HG02885 (cell line): ENCODE results near the gene DDX43.
"Not testable (repeated sequence)": the region's sequence is repeated elsewhere in the genome, so short reads cannot be mapped to it uniquely, and the experiment has no call there.

Experiments used
- ATAC-seq: cut with Tn5 transposase; IDR thresholded peaks from one replicate; pipeline ENCODE4 v1.9.1; 2021; ENCODE audit warnings: mild to moderate bottlenecking; ENCODE audit not compliant: unreplicated experiment, poor library complexity

Gene DDX43

DNA sequence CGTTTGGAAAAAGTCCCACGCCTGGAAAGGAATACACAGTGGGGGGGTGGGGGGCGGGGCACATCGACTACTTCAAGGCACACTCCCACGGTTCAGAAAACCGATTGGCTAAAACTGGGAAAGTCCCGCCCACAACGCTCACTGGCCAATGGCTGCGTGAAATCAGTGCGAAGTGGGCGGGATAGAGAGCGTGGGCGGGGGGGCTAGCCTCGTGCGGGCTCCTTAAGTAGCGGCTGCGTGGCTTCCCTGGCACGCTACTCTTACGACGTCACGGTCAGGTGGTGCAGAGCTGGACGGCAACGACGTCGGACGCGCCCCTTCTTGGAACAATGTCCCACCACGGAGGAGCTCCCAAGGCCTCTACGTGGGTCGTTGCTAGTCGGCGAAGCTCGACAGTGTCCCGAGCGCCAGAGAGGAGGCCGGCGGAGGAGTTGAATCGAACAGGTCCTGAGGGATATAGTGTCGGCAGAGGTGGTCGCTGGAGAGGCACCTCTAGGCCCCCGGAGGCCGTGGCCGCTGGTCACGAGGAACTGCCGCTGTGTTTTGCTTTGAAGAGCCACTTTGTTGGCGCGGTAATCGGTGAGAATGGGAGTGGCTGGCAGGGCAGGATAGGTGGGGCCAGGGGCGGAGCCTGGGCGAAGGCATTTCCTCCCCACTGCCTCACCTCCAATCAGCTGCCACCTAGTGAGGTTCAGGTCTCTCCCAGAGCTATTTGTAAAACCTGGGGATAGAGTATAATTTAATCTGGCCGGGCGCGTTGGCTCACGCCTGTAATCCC, at the start of gene DDX43:
Gene DDX43 (plus strand): TSS at position 252 of the 778 bp plus-strand sequence. CDS start 78 bp downstream, at position 330.
- ATAC-seq: no peak

DNA sequence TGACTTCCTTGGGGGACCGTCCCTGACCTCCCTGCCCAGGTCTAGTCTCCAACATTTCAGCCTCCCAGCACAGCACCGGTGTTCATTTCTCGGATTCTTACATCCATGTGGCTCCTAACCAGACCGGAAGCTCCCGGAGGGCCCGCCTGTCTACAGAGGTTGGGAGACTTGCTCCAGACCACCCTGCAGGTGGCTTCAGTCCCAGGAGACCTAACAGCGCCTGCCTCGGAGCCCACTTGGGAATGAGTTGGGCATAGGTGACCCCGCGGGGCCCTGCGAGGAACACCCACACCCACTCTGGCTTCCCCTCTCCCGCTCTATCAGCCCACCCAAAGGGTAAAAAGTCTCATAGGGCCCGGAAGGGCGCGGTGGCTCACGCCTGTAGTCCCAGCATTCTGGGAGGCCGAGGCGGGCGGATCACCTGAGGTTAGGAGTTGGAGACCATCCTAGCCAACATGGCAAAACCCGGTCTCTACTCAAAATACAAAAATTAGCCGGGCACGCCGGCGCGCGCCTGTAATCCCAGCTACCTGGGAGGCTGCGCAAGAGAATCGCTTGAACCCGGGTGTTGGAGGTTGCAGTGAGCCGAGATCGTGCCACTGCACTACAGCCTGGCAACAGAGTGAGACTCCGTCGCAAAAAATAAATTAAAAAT, 46.0 kb upstream of the DDX43 start:
- no peak for ATAC-seq

DNA sequence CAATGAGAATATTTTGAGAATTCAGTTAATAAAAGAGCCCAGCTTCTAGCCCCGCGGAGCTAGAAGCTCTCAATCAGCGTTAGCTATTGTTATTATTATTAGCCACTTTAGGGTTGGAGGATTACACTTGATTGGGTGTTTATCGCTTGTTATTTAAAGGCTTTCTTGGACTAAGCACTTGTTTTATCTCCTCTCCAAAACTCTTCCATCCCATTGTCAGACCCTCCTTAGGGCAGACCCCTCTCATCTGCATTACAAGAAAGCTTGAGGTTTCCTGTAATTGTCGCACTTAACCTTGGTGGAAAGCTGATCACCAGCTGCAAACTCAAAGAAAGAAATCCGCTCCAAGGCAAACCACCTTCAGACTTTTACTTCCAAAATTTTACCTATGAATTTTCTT, 45.3 kb upstream of the DDX43 start:
- no peak for ATAC-seq

- no peak for ATAC-seq
Measured at GRCh38 chr6:73353636-73354593, 40.7 kb upstream of the DDX43 start, which contains the start of gene DPPA5. DPPA5 (minus strand) TSS chr6:73354276; CDS start chr6:73354225, 51 bp downstream.

GRCh38 chr6:73362358-73362757, 32.3 kb upstream of the DDX43 start, which contains the start of gene KHDC3L:
KHDC3L (plus strand) TSS chr6:73362658; CDS start chr6:73362730, 72 bp downstream.
- ATAC-seq: no peak

DNA sequence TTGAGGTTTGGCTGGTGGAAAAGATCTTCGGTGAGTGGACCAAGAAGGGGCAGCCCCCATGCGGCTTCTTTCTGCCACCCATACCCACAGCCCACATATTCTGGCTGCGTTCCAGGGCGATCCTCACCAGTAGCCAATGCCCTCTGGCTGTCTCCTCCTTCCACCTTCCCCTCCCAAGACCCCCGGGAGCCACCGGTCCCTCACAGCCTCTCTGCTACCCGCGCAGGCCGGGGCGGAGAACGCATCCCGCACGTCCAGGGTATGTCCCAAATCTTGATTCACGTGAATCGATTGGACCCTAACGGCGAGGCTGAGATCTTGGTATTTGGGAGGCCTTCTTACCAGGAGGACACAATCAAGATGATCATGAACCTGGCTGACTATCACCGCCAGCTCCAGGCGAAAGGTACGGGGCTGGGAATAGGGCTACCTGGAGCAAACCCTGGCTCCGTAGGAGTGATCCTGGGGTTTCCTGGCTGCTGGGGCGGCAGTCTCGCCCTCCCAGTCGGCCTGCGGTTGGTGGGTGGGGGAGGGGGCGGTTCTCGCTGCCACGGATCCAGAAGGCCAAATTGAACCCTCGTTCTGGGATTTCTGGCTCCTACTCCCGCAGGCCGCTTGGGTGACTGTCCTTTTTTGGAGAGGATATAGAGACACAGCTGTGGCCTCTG, 31.6 kb upstream of the DDX43 start:
- ATAC-seq: no peak

GRCh38 chr6:73363537-73363875, 31.1 kb upstream of the DDX43 start:
- no peak for ATAC-seq

- no peak for ATAC-seq
Measured at GRCh38 chr6:73364121-73364520, 30.5 kb upstream of the DDX43 start.

DNA sequence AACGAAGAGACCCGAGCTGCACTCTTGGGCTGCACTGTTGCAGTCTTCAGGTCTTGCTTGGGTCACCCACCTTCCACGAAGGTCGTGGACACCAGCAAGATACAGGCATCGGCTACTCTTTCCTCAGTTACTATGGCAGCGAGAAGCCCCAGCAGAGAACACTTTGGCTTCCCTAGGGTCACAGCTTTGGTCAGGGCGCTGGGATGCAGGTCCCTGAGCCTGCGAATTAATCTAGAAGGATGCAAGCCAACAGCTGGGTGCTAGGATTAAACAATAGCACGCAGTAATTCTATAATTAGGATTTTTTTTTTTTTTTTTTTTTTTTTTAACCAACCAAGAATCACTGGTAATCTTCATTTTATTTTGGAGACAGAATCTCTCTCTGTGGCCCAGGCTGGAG, 30.1 kb upstream of the DDX43 start:
- ATAC-seq: no peak

- ATAC-seq: no peak
Measured at GRCh38 chr6:73367761-73368355, 26.8 kb upstream of the DDX43 start.

GRCh38 chr6:73368675-73369074, 26.0 kb upstream of the DDX43 start:
- ATAC-seq: no peak

DNA sequence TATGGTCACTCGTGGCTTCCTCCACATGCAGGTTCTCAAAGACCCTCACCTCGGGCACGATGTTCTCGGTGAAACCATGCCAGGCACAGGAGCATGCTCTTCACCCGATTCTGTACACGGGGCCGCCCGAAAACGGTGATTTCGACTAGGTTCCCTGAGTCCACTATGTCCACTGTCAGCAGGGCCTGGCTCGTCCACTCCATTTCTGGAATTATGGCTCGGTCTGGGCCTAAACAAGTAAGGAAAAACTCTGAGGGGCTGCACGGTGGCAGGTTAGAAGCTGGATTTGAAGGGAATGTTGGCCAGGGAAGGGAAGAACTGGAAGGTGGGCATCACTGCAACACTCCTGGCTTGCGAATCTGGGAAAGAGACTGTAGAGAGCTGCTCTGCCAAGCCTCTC, 25.5 kb upstream of the DDX43 start:
- ATAC-seq: no peak

- no peak for ATAC-seq
Measured at GRCh38 chr6:73369563-73369962, 25.1 kb upstream of the DDX43 start, which contains the start of gene OOEP. OOEP (minus strand) TSS chr6:73369897; CDS start chr6:73369792, 105 bp downstream.

GRCh38 chr6:73371984-73372383, 22.6 kb upstream of the DDX43 start:
- ATAC-seq: no peak

DNA sequence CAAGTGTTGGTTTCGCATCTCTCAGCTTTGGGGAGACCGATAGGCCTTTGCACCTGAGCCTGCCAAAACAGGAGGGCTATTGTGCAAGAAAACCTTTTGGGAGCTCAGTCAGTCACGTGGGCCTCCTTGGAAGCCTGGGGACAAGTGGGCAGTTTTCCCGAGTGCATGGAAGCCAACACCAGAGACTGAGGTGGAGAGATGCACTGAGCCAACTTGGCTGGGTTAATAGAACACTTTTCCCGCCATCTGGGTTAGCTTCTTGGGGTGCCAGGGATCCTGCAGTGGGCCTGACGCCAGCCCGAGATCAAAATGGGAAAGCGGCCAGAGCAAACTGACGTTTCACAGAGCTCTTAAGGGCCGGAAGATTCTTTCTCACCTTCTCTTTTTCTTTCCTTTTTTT, 22.1 kb upstream of the DDX43 start:
- no peak for ATAC-seq

DNA sequence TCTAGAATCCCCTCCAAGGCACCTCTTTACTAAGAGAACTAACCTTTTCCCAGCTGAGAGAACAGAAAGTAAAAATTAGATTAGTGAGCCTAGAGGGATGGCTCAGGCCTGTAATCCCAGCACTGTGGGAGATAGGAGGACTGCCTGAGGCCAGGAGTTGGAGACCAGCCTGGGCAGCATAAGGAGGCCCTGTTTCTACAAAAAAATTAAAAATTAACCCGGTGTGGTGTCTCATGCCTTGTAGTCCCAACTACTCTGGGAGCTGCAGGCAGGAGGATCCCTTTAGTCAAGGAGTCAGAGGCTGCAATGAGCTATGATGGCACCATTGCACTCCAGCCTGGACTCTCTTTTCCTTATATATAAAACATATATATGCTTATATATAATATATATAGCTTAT, 19.4 kb upstream of the DDX43 start:
- no peak for ATAC-seq

DNA sequence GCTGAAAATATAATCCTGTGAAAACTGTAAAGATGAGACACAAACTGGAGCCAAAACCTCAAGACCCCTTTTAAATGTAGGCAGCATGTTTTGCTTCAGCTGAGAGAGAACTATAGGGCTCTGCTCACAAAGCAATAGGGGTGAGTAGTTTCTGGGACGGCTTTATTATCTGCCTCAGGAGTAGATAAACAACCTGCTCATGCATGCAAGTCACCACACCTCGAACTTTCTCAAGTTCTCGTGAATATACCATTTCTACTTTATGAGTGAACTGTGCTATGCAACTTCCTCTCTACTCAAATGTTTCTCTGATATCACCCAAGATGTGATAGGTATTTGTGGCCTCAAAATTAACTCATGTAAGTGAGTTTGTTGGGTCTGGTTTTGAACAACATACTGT, 17.4 kb upstream of the DDX43 start:
- ATAC-seq: no peak

DNA sequence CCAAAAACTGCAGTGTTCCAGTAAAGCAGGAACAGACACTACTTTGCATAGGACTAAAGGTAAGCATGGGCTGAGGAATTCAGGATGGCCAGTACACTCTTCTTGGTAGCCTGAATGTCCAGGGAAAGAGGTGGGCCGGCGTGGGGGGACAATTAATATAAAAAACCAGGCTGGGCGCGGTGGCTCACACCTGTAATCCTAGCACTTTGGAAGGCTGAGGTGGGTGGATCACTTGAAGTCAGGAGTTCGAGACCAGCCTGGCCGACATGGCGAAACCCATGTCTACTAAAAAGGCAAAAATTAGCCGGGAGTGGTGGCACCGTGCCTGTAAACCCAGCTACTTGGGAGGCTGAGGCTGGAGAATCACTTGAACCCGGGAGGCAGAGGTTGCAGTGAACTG, 13.1 kb upstream of the DDX43 start:
- ATAC-seq: not testable (repeated sequence)

DNA sequence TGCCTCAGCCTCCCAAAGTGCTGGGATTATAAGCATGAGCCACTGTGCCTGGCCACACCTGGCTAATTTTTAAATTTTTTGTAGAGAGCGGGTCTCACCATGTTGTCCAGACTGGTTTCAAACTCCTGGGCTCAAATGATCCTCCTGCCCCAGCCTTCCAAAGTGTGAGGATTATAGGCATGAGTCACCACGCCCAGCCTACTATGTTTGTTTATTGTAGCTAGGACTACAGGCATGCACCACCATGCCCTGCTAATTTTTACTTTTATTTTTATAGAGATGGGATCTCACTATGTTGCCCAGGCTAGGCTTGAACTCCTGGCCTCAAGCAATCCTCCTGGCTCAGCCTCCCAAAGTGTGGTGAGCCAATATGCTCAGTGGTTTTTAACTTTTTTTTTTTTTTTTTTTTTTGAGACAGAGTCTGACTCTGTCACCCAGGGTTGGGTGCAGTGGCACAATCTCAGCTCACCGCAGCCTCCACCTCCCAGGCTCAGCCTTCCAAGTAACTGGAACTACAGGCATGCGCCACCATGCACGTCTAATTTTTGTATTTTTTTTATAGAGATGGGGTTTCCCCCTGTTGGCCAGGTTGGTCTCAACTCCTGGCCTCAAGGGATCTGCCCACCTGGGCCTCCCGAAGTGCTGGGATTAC, 12.0 kb upstream of the DDX43 start:
- no peak for ATAC-seq
